ENCODE data around the gene SPSB4.

DNA sequence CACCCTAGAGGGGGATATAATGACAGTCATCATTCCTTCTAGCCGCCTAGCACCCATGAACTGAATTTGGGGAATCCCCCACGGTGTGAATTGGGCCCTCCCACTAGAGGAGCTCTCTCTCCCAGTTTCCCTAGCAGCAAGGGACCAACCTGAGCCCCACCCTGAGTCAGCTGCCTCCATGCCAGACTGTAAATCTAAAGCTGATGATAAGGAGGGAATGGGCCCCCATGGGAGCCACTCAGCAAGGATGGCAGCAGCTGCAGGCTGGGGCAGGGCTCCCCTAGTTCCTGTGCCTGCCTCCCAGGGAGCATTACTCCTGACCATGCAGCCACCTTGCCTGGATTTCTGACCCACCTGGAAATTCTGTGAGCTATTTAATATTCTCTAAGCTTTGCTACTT lies 123.5 kb downstream of the SPSB4 start:
- TF ChIP-seq EP300 (IDR thresholded peaks at IDR 0.05; ENCODE audit: low read depth) (no peak), CTCF (IDR thresholded peaks at IDR 0.05) (no peak)

All from transverse colon (tissue), 3 donors.